Panc1 (cell line): ENCODE measurements around the gene TMEM201. TPM values are rescaled to one million over a fixed set of nuclear protein-coding genes. Genes with fewer than 3 reads are reported as not detected.

ENCODE experiments used
- ATAC-seq: fragments of 200-7000 bp; cut with Tn5 transposase; 2 replicates; pipeline ENCODE4 v1.9.1; 2020; ENCODE audit warnings: mild to moderate bottlenecking, moderate library complexity
- BruUV-seq: library from RNA; stranded (reverse); fragments of 400-500 nt; replicated peaks from 2 replicates; lab custom pipeline; 2021; lab: Mats Ljungman, UMichigan
- CTCF ChIA-PET: fragments of 300-600 bp; sonication (Branson Sonifier 250); formaldehyde crosslinking; loops from one replicate; lab custom pipeline; 2022; ENCODE audit warnings: antibody characterized with exemption; lab: Charles Lee
- POLR2A ChIA-PET: fragments of 300-600 bp; sonication (Branson Sonifier 250); formaldehyde crosslinking; loops from one replicate; lab custom pipeline; 2022; ENCODE audit warnings: antibody characterized with exemption; lab: Charles Lee
- DNase-seq: peaks from one replicate; pipeline ENCODE4 v3.0.0-alpha.2; 2010; ENCODE audit warnings: low read depth, low spot score
- H3K27ac ChIP-seq: 2 replicates; pipeline ENCODE4 v1.5.1; 2011; ENCODE audit warnings: mild to moderate bottlenecking, low read length, inconsistent platforms
- H3K27me3 ChIP-seq: fragments of 200-500 bp; sonication (Bioruptor generic); 2 replicates; pipeline ENCODE4 v1.6.0; 2014; ENCODE audit warnings: low read length, inconsistent platforms; ENCODE audit not compliant: control insufficient read depth, insufficient read depth
- H3K36me3 ChIP-seq: fragments of 200-500 bp; sonication (Bioruptor generic); 2 replicates; pipeline ENCODE4 v1.5.1; 2014; ENCODE audit warnings: inconsistent platforms, mild to moderate bottlenecking, low read length, moderate library complexity; ENCODE audit not compliant: control insufficient read depth, insufficient read depth
- H3K4me1 ChIP-seq: 2 replicates; pipeline ENCODE4 v1.5.1; 2011; ENCODE audit warnings: inconsistent platforms, mild to moderate bottlenecking, low read length, moderate library complexity; ENCODE audit not compliant: control insufficient read depth, insufficient read depth
- H3K4me3 ChIP-seq, 2 experiments: 2 replicates each; pipeline ENCODE4 v1.5.1; 2011 to 2012; ENCODE audit warnings: low read depth in 2 of 2, low read length in 2 of 2, mild to moderate bottlenecking in 2 of 2, inconsistent platforms in 1 of 2, moderate library complexity in 1 of 2
- H3K9me3 ChIP-seq: fragments of 200-500 bp; sonication (Bioruptor generic); 2 replicates; pipeline ENCODE4 v1.5.1; 2014; ENCODE audit warnings: low read depth, mild to moderate bottlenecking, inconsistent platforms, low read length, moderate library complexity; ENCODE audit not compliant: control insufficient read depth, insufficient read depth
- CTCF ChIP-seq: fragments of 450-650 bp; IDR thresholded peaks from 2 replicates; pipeline ENCODE4 v1.5.1; 2017; ENCODE audit warnings: mild to moderate bottlenecking
- POLR2AphosphoS5 ChIP-seq: IDR thresholded peaks from 2 replicates; pipeline ENCODE4 v1.6.1; 2012; ENCODE audit warnings: mild to moderate bottlenecking, low read depth, low read length, moderate library complexity
- SIN3A ChIP-seq: IDR thresholded peaks from 2 replicates; pipeline ENCODE4 v1.6.1; 2012; ENCODE audit warnings: low read depth, mild to moderate bottlenecking, low read length, moderate library complexity, borderline replicate concordance; ENCODE audit not compliant: insufficient read depth
- TCF7L2 ChIP-seq: IDR thresholded peaks from 2 replicates; pipeline ENCODE4 v1.6.1; 2011; ENCODE audit warnings: mild to moderate bottlenecking, low read depth, low read length, inconsistent platforms
- in situ Hi-C: cut with HindIII; loops from 2 replicates; pipeline ENCODE4 v1.10.0; 2016; ENCODE audit warnings: low sequenced_read_pairs, low pct_unique_long_range_greater_than_20kb
- intact Hi-C: fragments of 100-400 bp; cut with micrococcal nuclease; formaldehyde crosslinking; loops from one replicate; pipeline ENCODE4 v1.10.0; 2022; ENCODE audit not compliant: unreplicated experiment
- total RNA-seq: library from RNA; stranded (reverse); gene quantifications from one replicate; pipeline ENCODE4 v1.2.1, GENCODE V29; 2021; ENCODE audit not compliant: unreplicated experiment
- TF ChIP-seq, protein P1 (sequence below), 2 experiments: IDR thresholded peaks; 2 replicates each; pipeline ENCODE4 v1.6.1; 2011 to 2012; ENCODE audit warnings: low read depth in 2 of 2, control low read depth in 1 of 2, low read length in 1 of 2, mild to moderate bottlenecking in 1 of 2, moderate library complexity in 1 of 2; ENCODE audit not compliant: insufficient read depth in 1 of 2

TMEM201 gene
- total RNA-seq, 1 experiment from 2014 or later: 26.5 TPM

DNA sequence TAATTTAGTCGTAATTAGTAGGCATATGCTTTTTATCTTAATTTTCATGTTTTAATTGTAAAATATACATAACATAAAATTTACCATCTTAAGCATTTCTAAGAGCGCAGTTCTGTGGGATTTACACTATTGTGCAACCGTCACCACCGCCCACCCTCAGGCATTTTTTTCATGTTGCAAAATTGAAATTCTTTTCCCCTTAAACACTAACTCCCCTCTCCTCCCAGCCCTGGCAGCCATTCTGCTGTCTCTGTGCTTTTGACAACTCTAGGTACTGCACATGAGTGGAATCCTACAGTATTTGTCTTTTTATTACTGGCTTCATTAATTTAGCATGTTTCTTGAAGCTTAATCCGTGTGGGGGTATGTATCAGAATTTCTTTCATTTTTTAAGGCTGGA is 70.6 kb downstream of the TMEM201 start:
- Histone ChIP-seq H3K4me3 (no peak overlapping the region), H3K4me1 (no peaks in the 10 kb centered on the region), H3K9me3 (no peaks in the 10 kb centered on the region), H3K27me3 (no peaks in the 10 kb centered on the region), H3K27ac (no peak overlapping the region), H3K36me3 (no peaks in the 10 kb centered on the region)
- CTCF ChIA-PET: no interaction called here
- DNase-seq (no peak), ATAC-seq (no peak)
- POLR2A ChIA-PET: interaction anchor here (0.5 kb wide), 1 partner anchor 16 kb away, joined by 6 read pairs; no protein-coding TSS in a partner anchor
- in situ Hi-C loops: no loop called here
- TF ChIP-seq SIN3A (no peak), CTCF (no peak), POLR2AphosphoS5 (no peak), TCF7L2 (no peak)
- TF ChIP-seq, protein P1, sequence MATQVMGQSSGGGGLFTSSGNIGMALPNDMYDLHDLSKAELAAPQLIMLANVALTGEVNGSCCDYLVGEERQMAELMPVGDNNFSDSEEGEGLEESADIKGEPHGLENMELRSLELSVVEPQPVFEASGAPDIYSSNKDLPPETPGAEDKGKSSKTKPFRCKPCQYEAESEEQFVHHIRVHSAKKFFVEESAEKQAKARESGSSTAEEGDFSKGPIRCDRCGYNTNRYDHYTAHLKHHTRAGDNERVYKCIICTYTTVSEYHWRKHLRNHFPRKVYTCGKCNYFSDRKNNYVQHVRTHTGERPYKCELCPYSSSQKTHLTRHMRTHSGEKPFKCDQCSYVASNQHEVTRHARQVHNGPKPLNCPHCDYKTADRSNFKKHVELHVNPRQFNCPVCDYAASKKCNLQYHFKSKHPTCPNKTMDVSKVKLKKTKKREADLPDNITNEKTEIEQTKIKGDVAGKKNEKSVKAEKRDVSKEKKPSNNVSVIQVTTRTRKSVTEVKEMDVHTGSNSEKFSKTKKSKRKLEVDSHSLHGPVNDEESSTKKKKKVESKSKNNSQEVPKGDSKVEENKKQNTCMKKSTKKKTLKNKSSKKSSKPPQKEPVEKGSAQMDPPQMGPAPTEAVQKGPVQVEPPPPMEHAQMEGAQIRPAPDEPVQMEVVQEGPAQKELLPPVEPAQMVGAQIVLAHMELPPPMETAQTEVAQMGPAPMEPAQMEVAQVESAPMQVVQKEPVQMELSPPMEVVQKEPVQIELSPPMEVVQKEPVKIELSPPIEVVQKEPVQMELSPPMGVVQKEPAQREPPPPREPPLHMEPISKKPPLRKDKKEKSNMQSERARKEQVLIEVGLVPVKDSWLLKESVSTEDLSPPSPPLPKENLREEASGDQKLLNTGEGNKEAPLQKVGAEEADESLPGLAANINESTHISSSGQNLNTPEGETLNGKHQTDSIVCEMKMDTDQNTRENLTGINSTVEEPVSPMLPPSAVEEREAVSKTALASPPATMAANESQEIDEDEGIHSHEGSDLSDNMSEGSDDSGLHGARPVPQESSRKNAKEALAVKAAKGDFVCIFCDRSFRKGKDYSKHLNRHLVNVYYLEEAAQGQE (IDR thresholded peaks at IDR 0.05; ENCODE audit: insufficient read depth in 1 of 2, low read depth in 2 of 2, low read length in 1 of 2): no peak
- no TSS peak for BruUV-seq
- intact Hi-C loops: no loop called here

DNA sequence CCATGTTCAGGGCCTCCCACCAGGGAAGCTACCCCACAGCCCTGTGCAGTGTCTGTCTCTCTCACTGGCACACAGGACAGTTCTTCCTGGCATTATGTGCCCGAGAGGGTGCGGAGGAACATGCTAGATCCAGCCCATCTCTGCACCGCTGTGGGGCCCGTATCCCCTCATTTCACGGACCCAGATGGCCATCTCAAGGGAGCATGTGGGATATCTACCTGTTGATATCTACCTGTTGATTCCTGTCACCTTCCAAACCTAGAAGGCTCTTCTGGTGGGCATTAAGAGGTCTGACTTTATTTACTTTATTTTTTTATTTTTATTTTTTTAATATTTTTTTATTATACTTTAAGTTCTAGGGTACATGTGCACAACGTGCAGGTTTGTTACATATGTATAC is 74.5 kb downstream of the TMEM201 start:
- POLR2A ChIA-PET: no interaction called here
- Histone ChIP-seq H3K4me3 (no peak overlapping the region), H3K36me3 (no peaks in the 10 kb centered on the region), H3K9me3 (no peaks in the 10 kb centered on the region), H3K4me1 (no peaks in the 10 kb centered on the region), H3K27ac (no peak overlapping the region), H3K27me3 (no peaks in the 10 kb centered on the region)
- TF ChIP-seq POLR2AphosphoS5: no peak
- TF ChIP-seq TCF7L2: no peak
- TF ChIP-seq, protein P1 (IDR thresholded peaks at IDR 0.05; ENCODE audit: insufficient read depth in 1 of 2, low read depth in 2 of 2, low read length in 1 of 2): no peak
- no peak for DNase-seq
- BruUV-seq: no TSS peak
- intact Hi-C loops (no loop called here), in situ Hi-C loops (no loop called here)
- no peak for ATAC-seq
- CTCF ChIA-PET: no interaction called here

Other genes with a start within 250 kb of the TMEM201 start
- 13.4 TPM for gene SLC25A33, start 49.4 kb upstream of the TMEM201 start, total RNA-seq
- 12.5 TPM for gene PIK3CD, start 62.8 kb downstream of the TMEM201 start, total RNA-seq
- 143 TPM for gene CLSTN1, start 235.1 kb downstream of the TMEM201 start, total RNA-seq